Suprapubic skin (tissue), 4 donors: ENCODE measurements around the gene CLMN. TPM values are rescaled to one million over a fixed set of nuclear protein-coding genes. Genes with fewer than 3 reads are reported as not detected.

ENCODE experiments used
- DNase-seq, 2 donors: peaks; one replicate each; pipeline ENCODE4 v3.0.0-alpha.2; 2019; ENCODE audit warnings: low spot score in 2 of 2
- H3K27ac ChIP-seq: fragments of 200-600 bp; sonication (generic); one replicate; pipeline ENCODE4 v1.5.1; 2019
- H3K27me3 ChIP-seq: fragments of 200-600 bp; sonication (generic); one replicate; pipeline ENCODE4 v1.5.1; 2019
- H3K36me3 ChIP-seq: fragments of 200-600 bp; sonication (generic); one replicate; pipeline ENCODE4 v1.5.1; 2019
- H3K4me1 ChIP-seq: fragments of 200-600 bp; sonication (generic); one replicate; pipeline ENCODE4 v1.5.1; 2019
- H3K4me3 ChIP-seq: fragments of 200-600 bp; sonication (generic); one replicate; pipeline ENCODE4 v1.5.1; 2019; ENCODE audit warnings: mild to moderate bottlenecking
- H3K9me3 ChIP-seq: fragments of 200-600 bp; sonication (generic); one replicate; pipeline ENCODE4 v1.5.1; 2019
- CTCF ChIP-seq, 2 donors: fragments of 200-600 bp in 1 of 2; fragments of 450-650 bp in 1 of 2; sonication (generic) in 1 of 2; IDR thresholded peaks; one replicate each; pipeline ENCODE4 v1.5.1; 2016 to 2019; ENCODE audit warnings: antibody characterized with exemption in 2 of 2, mild to moderate bottlenecking in 1 of 2, moderate library complexity in 1 of 2
- EP300 ChIP-seq: sonication (generic); formaldehyde crosslinking; IDR thresholded peaks from one replicate; pipeline ENCODE4 v1.6.1; 2017; ENCODE audit warnings: antibody characterized with exemption
- POLR2A ChIP-seq, 2 donors: fragments of 450-650 bp; IDR thresholded peaks; one replicate each; pipeline ENCODE4 v1.6.1; 2017; ENCODE audit warnings: antibody characterized with exemption in 2 of 2, mild to moderate bottlenecking in 2 of 2, moderate library complexity in 2 of 2
- POLR2AphosphoS5 ChIP-seq, 3 donors: sonication (generic); formaldehyde crosslinking; IDR thresholded peaks; one replicate each; pipeline ENCODE4 v1.6.1; 2017; ENCODE audit warnings: antibody characterized with exemption in 3 of 3
- WGBS: methylation state at CpG from one replicate; pipeline ENCODE4 v1.1.5; 2018; 5-methylcytosine and 5-hydroxymethylcytosine counted together
- total RNA-seq, 4 donors: library from RNA; depleted of rRNA; stranded (reverse); fragments of >200 nt; gene quantifications; one replicate each; pipeline ENCODE4 v1.1.0, GENCODE V29; 2016

CLMN gene
- total RNA-seq, 4 donors from 2014 or later: 5.0 to 25.7 (median 7.0) TPM

- Histone ChIP-seq H3K27me3 (no peaks in the 10 kb centered on the region), H3K27ac (peak overlapping the region; percentile 71), H3K36me3 (no peaks in the 10 kb centered on the region), H3K4me3 (no peak overlapping the region), H3K9me3 (no peaks in the 10 kb centered on the region), H3K4me1 (peaks cover 17% of the 10 kb centered on the region)
- TF ChIP-seq POLR2AphosphoS5 (IDR thresholded peaks at IDR 0.05) (no peak), EP300 (no peak), POLR2A (IDR thresholded peaks at IDR 0.05) (no peak), CTCF (IDR thresholded peaks at IDR 0.05) (no peak)
- DNase-seq: peak in 1 of 2 donors; percentile 43
- WGBS: 92% methylated on average over 10 of the region's 10 CpGs
Observed at GRCh38 chr14:95264271-95264973, 55.3 kb downstream of the CLMN start.

GRCh38 chr14:95263527-95264231 lies 56.0 kb downstream of the CLMN start:
- TF ChIP-seq EP300: no peak
- no peak for TF ChIP-seq POLR2AphosphoS5 (IDR thresholded peaks at IDR 0.05)
- no peak for TF ChIP-seq CTCF (IDR thresholded peaks at IDR 0.05)
- TF ChIP-seq POLR2A (IDR thresholded peaks at IDR 0.05): no peak
- Histone ChIP-seq H3K9me3 (no peaks in the 10 kb centered on the region), H3K4me1 (peaks cover 24% of the 10 kb centered on the region), H3K36me3 (no peaks in the 10 kb centered on the region), H3K27ac (no peak overlapping the region), H3K27me3 (no peaks in the 10 kb centered on the region), H3K4me3 (no peak overlapping the region)
- 89% methylated on average over 7 of the region's 7 CpGs for WGBS
- peak in 1 of 2 donors; percentile 28 for DNase-seq

- Histone ChIP-seq H3K4me1 (peaks cover 27% of the 10 kb centered on the region), H3K27ac (no peak overlapping the region), H3K9me3 (no peaks in the 10 kb centered on the region), H3K27me3 (no peaks in the 10 kb centered on the region), H3K4me3 (no peak overlapping the region), H3K36me3 (no peaks in the 10 kb centered on the region)
- DNase-seq: peak in 1 of 2 donors; percentile 21
- TF ChIP-seq POLR2AphosphoS5 (IDR thresholded peaks at IDR 0.05): no peak
- no peak for TF ChIP-seq EP300
- no peak for TF ChIP-seq POLR2A (IDR thresholded peaks at IDR 0.05)
- TF ChIP-seq CTCF (IDR thresholded peaks at IDR 0.05): no peak
- 89% methylated on average over 3 of the region's 3 CpGs for WGBS
Observed at GRCh38 chr14:95262511-95262891, 57.2 kb downstream of the CLMN start.

- H3K36me3 ChIP-seq: no peaks in the 10 kb centered on the region
- 78% methylated on average over 15 of the region's 16 CpGs for WGBS
- H3K27me3 ChIP-seq: no peaks in the 10 kb centered on the region
- H3K9me3 ChIP-seq: no peaks in the 10 kb centered on the region
- peaks cover 27% of the 10 kb centered on the region for H3K4me1 ChIP-seq
- no peak overlapping the region for H3K27ac ChIP-seq
- DNase-seq: peak in 1 of 2 donors; percentile 60
- TF ChIP-seq EP300: no peak
- no peak overlapping the region for H3K4me3 ChIP-seq
Observed at GRCh38 chr14:95261616-95262510, 57.8 kb downstream of the CLMN start.

GRCh38 chr14:95260537-95261361 lies 59.0 kb downstream of the CLMN start:
- Histone ChIP-seq H3K36me3 (no peaks in the 10 kb centered on the region), H3K4me3 (no peak overlapping the region), H3K9me3 (no peaks in the 10 kb centered on the region), H3K4me1 (peaks cover 32% of the 10 kb centered on the region), H3K27ac (no peak overlapping the region), H3K27me3 (no peaks in the 10 kb centered on the region)
- TF ChIP-seq CTCF (IDR thresholded peaks at IDR 0.05) (no peak), EP300 (no peak), POLR2AphosphoS5 (IDR thresholded peaks at IDR 0.05) (no peak), POLR2A (IDR thresholded peaks at IDR 0.05) (no peak)
- DNase-seq: peak in 1 of 2 donors; percentile 44
- 60% methylated on average over 19 of the region's 19 CpGs for WGBS
